ENCODE results near the gene MRS2.

GRCh38 chr6:24444588-24444987 is 41.9 kb downstream of the MRS2 start:
- TF ChIP-seq POLR2A (IDR thresholded peaks at IDR 0.05) (no peak), CTCF (IDR thresholded peaks at IDR 0.05) (no peak)

Measured in breast epithelium (tissue), 3 donors.